Measurements from ENCODE around the gene LPCAT1. TPM values are rescaled to one million over a fixed set of nuclear protein-coding genes. Genes with fewer than 3 reads are reported as not detected.
"Not testable (repeated sequence)": the region's sequence is repeated elsewhere in the genome, so short reads cannot be mapped to it uniquely, and the experiment has no call there.

The LPCAT1 gene
- total RNA-seq, 1 donor from 2014 or later = 86.2 TPM

- Histone ChIP-seq H3K27ac (no peak overlapping the region), H3K27me3 (no peaks in the 10 kb centered on the region), H3K36me3 (peaks cover 37 to 54% of the 10 kb centered on the region in 2 donors), H3K4me1 (no peaks in the 10 kb centered on the region), H3K4me3 (no peak overlapping the region), H3K9me3 (no peaks in the 10 kb centered on the region)
- intact Hi-C loops (cut with DNase I) = no loop called here
- DNase-seq (ENCODE audit: low spot score in 2 of 2) = no peak
- TF ChIP-seq CTCF (IDR thresholded peaks at IDR 0.05) = no peak
Observed at GRCh38 chr5:1478271-1479035, 45.3 kb downstream of the LPCAT1 start.

DNA sequence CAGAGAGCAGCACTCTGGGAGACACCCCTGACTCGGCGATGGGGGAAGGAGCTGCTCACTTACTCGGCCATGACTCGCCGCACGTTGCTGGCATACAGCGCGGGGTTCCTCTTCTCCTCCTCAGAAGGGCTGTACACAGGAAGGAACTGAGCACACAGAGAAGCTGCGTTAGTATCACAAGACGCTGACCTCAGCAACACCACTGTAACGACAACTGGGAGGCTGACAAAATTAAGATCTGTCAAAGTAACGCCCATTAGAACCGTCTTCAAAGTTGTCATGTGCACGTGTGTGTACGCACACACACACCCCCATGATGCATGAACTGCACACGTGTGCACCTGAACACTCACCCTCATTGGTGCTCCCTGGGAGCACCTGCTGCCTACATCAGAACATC is 46.4 kb downstream of the LPCAT1 start:
- DNase-seq (ENCODE audit: low spot score in 2 of 2) = peak; percentile 70 to 85
- Histone ChIP-seq H3K27ac (no peak overlapping the region), H3K4me1 (no peaks in the 10 kb centered on the region), H3K9me3 (no peaks in the 10 kb centered on the region), H3K36me3 (peaks cover 48 to 57% of the 10 kb centered on the region in 2 donors), H3K27me3 (no peaks in the 10 kb centered on the region), H3K4me3 (no peak overlapping the region)
- intact Hi-C loops (cut with DNase I) = no loop called here
- TF ChIP-seq CTCF (IDR thresholded peaks at IDR 0.05) = no peak

DNA sequence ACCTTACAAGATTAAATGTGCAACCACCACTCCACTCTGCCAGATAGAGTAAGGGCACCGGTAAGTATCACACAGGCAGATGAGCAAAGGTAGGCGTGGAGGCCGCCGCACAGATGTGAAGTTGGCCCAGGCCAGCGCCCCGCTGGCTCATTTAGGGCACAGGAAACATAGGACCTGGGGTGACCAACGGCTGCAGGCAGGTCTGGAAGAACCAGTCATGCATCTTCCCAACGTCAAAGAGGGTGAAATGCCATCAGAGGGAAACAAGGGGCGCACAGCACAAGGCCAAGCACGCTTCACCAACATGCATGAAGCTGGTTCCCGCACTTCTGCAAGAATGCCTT is 46.8 kb downstream of the LPCAT1 start:
- no peak for DNase-seq (ENCODE audit: low spot score in 2 of 2)
- H3K27ac ChIP-seq = no peak overlapping the region
- intact Hi-C loops (cut with DNase I) = no loop called here
- no peak for TF ChIP-seq CTCF (IDR thresholded peaks at IDR 0.05)
- H3K4me1 ChIP-seq = no peaks in the 10 kb centered on the region
- H3K9me3 ChIP-seq = no peaks in the 10 kb centered on the region
- no peak overlapping the region for H3K4me3 ChIP-seq
- peaks cover 48 to 61% of the 10 kb centered on the region in 2 donors for H3K36me3 ChIP-seq
- no peaks in the 10 kb centered on the region for H3K27me3 ChIP-seq

- H3K9me3 ChIP-seq = no peaks in the 10 kb centered on the region
- TF ChIP-seq CTCF (IDR thresholded peaks at IDR 0.05) = no peak
- DNase-seq (ENCODE audit: low spot score in 2 of 2) = no peak
- no peak overlapping the region for H3K27ac ChIP-seq
- H3K4me1 ChIP-seq = no peaks in the 10 kb centered on the region
- no peak overlapping the region for H3K4me3 ChIP-seq
- peaks cover 45 to 64% of the 10 kb centered on the region in 2 donors for H3K36me3 ChIP-seq
- intact Hi-C loops (cut with DNase I) = no loop called here
- H3K27me3 ChIP-seq = no peaks in the 10 kb centered on the region
Observed at GRCh38 chr5:1476181-1476966, 47.4 kb downstream of the LPCAT1 start.

DNA sequence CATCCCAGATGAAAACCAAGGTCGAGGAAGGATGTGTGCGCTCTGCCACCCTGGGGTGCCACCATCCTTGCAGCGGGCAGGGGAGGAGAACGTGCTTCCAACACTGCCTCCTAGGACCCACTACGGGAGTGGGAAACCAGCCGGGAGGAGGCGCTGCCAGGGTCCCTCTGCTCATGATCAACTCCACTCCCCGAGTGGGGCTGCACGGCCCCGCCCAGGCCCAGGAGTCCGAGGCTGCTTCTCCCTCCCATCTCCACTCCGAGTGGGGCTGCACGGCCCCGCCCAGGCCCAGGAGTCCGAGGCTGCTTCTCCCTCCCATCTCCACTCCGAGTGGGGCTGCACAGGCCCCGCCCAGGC is 48.2 kb downstream of the LPCAT1 start:
- DNase-seq (ENCODE audit: low spot score in 2 of 2); H3K9me3 ChIP-seq; H3K27me3 ChIP-seq; H3K4me3 ChIP-seq; intact Hi-C loops (cut with DNase I); H3K4me1 ChIP-seq; H3K27ac ChIP-seq: not testable (repeated sequence)
- peaks cover 43 to 73% of the 10 kb centered on the region in 2 donors for H3K36me3 ChIP-seq

DNA sequence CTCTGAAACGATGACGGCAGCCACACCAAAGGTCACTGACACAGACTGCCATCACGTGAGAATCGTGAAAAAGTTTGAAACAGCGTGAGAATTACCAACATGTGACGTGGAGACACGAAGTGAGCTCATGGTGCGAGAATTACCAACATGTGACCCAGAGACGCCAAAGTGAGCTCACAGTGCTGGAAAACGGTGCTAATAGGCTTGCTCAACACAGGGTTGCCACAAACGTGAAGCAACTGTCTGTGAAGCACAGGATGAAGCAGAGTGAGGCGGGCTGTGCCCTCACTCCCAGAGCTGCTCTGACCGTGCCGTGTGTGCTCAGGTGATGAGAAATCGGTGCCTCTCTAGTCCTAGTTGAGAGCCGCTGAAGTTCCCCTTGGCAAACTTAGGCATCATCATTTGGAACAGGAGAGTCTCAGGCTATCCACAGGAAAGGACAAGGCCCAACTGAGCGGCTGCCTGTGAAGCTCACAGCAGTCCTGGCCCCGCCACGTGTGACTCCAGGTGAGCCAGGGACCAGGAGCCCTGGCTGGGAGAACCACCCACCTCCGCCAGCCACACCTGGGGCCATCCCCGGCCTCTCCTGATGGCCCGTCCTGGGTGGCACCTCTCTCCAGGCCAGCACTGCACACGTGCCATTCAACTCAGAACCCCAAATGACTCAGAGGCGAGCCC is 48.8 kb downstream of the LPCAT1 start:
- intact Hi-C loops (cut with DNase I) = no loop called here
- no peak overlapping the region for H3K27ac ChIP-seq
- no peaks in the 10 kb centered on the region for H3K9me3 ChIP-seq
- no peaks in the 10 kb centered on the region for H3K27me3 ChIP-seq
- H3K4me3 ChIP-seq = no peak overlapping the region
- no peaks in the 10 kb centered on the region for H3K4me1 ChIP-seq
- peak in 1 of 2 donors; percentile 61 for DNase-seq (ENCODE audit: low spot score in 2 of 2)
- H3K36me3 ChIP-seq = peaks cover 48 to 78% of the 10 kb centered on the region in 2 donors
- no peak for TF ChIP-seq CTCF (IDR thresholded peaks at IDR 0.05)
